ENCODE measurements around the gene AP5M1.
"Not testable (repeated sequence)": the region's sequence is repeated elsewhere in the genome, so short reads cannot be mapped to it uniquely, and the experiment has no call there.

AP5M1 gene

GRCh38 chr14:57268161-57269069, at the start of gene AP5M1, which contains the start of gene EXOC5:
Gene AP5M1, plus strand, starts transcription at chr14:57268971. Its CDS starts 344 bp downstream, at chr14:57269315.
Gene EXOC5, minus strand, starts transcription at chr14:57268905. Its CDS starts 257 bp downstream, at chr14:57268648.
- DNase-seq (ENCODE audit: low read depth in 1 of 2, low spot score in 1 of 2): peak; percentile 83 to 84

GRCh38 chr14:57221931-57222330, 46.8 kb upstream of the AP5M1 start:
- DNase-seq (ENCODE audit: low read depth in 1 of 2, low spot score in 1 of 2): no peak

- DNase-seq (ENCODE audit: low read depth in 1 of 2, low spot score in 1 of 2): no peak
These were observed 41.7 kb upstream of the AP5M1 start for GRCh38 chr14:57227083-57227482.

DNA sequence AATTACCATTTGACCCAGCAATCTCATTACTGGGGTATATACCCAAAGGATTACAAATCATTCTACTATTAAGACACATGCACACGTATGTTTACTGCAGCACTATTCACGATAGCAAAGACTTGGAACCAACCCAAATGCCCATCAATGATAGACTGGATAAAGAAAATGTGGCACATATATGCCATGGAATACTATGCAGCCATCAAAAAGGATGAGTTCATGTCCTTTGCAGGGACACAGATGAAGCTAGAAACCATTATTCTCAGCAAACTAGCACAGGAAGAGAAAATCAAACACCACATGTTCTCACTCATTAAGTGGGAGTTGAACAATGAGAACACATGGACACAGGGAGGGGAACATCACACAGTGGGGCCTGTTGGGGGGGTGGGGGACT, 40.5 kb upstream of the AP5M1 start:
- DNase-seq (ENCODE audit: low read depth in 1 of 2, low spot score in 1 of 2): not testable (repeated sequence)

DNA sequence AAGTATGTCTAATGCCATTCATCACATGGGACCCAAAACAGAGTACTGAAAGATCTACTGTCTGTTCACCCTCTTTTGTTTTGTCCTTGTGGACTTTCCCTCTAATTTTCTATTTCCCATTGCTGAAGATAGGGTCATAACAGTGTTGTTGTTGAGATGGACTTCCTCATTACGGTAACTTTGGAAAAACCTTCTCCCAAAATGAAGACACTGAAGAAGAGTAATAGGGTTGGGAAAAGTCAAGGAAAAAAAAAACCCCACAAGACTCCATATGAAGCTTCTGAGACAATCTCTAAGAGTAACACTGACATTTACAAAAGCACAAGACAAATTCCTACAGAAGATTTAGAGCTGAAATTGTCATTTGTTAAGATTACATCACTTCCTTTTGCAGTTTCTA, 36.8 kb upstream of the AP5M1 start:
- DNase-seq (ENCODE audit: low read depth in 1 of 2, low spot score in 1 of 2): no peak

- DNase-seq (ENCODE audit: low read depth in 1 of 2, low spot score in 1 of 2): not testable (repeated sequence)
These were observed 28.7 kb upstream of the AP5M1 start for GRCh38 chr14:57240115-57240514.

DNA sequence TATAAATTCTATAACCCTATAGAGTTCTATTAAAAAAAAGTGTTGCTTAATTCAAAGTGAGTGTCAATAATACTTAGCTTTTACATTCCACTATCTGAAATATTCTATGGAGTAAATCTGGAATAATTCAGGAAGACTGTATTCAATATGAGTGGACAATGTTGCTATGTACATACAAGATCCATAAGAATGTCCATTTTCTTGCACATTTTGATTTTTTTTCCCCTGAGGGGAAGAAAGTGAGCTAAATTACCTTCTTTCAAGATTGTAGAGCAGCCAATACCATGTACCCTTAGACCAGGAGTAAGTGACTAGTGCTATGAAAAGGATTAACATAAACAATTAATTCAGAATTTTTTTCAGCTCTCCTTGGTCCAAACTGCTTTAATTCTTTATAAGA, 25.5 kb upstream of the AP5M1 start:
- DNase-seq (ENCODE audit: low read depth in 1 of 2, low spot score in 1 of 2): no peak

DNA sequence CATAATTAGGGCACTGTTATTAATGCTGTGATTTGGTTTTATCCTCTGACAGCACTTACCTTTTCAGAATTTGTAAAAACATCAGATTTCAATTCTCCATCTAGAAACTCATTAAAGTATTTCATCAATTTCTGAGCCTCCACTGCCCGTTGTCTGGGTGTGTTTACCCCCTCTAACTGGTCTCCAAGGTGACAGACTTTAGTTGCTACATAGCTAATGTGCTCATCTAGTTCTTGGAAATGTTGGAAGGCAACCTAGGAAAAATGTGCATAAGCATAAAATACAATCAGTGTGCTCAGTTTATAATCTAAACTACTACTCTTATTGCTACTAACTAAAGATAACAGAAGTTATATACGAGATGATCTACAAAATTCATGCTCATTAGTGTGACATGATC, 24.7 kb upstream of the AP5M1 start:
- no peak for DNase-seq (ENCODE audit: low read depth in 1 of 2, low spot score in 1 of 2)

GRCh38 chr14:57245941-57246340, 22.8 kb upstream of the AP5M1 start:
- no peak for DNase-seq (ENCODE audit: low read depth in 1 of 2, low spot score in 1 of 2)

DNA sequence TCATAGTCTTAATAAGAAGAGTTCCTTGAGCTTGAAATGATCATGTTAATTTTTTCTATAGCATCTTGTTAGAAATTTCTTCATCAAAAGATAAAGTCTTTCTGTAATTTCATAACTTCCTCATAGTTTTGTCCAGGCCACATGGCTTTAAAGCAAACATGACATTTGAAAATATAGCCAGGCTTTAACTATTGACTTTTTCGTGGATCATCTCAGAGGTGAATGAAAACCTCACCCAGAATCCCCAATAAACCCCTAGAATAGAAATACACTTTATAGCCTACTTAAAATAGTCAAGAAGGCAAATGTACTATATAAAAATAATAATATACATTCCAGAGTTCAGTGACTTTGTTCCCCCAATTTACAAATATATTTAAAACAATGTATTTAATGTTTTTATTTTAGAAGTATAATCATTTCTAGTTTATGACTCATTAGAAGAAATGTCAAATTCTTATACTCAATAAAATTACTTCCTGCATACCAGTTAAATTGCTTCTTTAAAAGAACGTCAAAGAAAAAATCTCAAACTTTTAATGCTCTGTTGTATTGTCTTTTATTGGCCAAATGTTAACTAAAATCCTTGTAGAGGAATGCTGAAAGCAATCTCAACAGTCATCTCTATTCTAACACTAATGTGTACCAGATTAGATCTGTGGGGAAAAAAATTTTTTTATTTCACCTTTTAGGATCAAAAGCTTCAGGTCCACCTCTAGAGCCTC, 21.7 kb upstream of the AP5M1 start:
- DNase-seq (ENCODE audit: low read depth in 1 of 2, low spot score in 1 of 2): no peak

DNA sequence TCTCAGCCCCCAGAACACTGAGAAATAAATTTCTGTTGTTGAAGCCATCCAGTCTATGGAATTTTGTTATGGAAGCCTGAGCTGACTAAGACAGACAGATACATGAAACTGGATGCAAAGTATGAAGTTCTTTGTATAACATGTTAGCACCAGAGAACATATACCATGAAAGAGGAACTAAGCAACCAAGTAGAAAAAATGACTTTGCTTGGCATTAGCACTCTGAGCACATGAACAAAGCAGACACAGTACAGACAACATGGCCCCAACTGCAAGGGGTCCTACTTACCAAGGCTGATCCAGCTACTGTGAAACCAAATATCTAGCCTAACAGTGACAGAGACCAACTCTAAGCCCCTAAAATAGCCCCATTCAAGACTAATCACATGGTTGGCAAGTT, 13.9 kb upstream of the AP5M1 start:
- no peak for DNase-seq (ENCODE audit: low read depth in 1 of 2, low spot score in 1 of 2)

GRCh38 chr14:57258221-57258620, 10.6 kb upstream of the AP5M1 start:
- not testable (repeated sequence) for DNase-seq (ENCODE audit: low read depth in 1 of 2, low spot score in 1 of 2)

GRCh38 chr14:57259672-57260071, 9.1 kb upstream of the AP5M1 start:
- DNase-seq (ENCODE audit: low read depth in 1 of 2, low spot score in 1 of 2): no peak

GRCh38 chr14:57261604-57262003, 7.2 kb upstream of the AP5M1 start:
- DNase-seq (ENCODE audit: low read depth in 1 of 2, low spot score in 1 of 2): no peak

DNA sequence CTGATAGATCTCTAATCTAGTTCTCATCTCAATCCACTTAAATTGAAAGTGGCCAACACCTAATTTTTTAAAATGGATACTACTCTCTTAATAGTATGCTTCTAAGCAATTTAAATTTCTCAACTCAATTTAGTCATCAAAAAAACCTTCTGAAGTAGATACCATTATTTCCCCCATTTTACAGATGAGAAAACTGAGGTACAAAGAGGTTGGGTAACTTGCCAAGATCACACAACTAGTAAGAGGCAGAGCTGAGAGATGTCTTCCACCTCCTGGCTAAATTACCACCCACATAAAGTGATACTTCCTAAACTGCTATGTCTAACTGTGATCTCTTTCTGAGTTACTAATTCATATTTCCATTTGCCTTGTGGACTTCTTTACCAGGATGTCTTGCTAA, 6.7 kb upstream of the AP5M1 start:
- DNase-seq (ENCODE audit: low read depth in 1 of 2, low spot score in 1 of 2): no peak

GRCh38 chr14:57266065-57266464, 2.7 kb upstream of the AP5M1 start:
- no peak for DNase-seq (ENCODE audit: low read depth in 1 of 2, low spot score in 1 of 2)

DNA sequence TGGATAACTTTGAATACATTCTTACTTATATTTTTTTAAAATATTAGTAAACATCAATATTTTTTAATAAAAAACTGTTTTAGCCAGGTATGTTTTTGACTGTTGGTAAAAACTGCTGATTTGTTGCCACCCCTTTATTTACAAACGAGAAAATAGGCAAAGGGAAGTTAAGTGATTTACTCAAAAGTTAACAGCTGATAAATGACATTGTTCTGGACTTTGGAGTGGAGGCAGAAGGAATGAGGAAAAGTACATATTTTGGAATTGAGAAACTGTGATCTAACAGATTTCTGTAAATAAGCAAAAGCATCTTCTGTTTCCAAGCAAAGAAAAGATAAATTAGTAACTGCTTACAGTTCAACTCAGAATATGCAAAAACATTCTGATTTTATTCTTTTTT, 4.5 kb downstream of the AP5M1 start:
- DNase-seq (ENCODE audit: low read depth in 1 of 2, low spot score in 1 of 2): no peak

- DNase-seq (ENCODE audit: low read depth in 1 of 2, low spot score in 1 of 2): no peak
These were observed 5.8 kb downstream of the AP5M1 start for GRCh38 chr14:57274551-57274950.

- DNase-seq (ENCODE audit: low read depth in 1 of 2, low spot score in 1 of 2): no peak
These were observed 6.4 kb downstream of the AP5M1 start for GRCh38 chr14:57275023-57275664.

GRCh38 chr14:57277062-57277461, 8.3 kb downstream of the AP5M1 start:
- no peak for DNase-seq (ENCODE audit: low read depth in 1 of 2, low spot score in 1 of 2)

- DNase-seq (ENCODE audit: low read depth in 1 of 2, low spot score in 1 of 2): no peak
These were observed 19.0 kb downstream of the AP5M1 start for GRCh38 chr14:57287745-57288144.

DNA sequence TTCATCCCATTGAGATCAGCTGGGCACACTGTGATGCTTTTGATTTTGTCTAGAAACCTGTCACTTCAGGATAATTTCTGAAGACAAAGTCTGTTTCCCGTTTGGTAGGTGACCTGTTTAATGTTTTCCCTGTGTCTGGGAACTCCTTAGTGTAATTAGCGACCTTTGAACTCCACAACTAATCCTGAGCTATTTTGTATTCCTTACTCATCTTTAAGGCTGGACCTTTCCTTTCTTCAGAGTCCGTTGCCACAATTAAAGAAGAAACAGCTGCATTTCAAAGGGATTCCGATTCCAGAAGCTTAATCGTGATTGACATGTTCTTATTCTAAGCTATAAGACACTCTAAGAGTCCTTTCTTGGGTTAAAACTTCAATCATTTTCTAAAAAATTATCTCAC, 22.0 kb downstream of the AP5M1 start:
- DNase-seq (ENCODE audit: low read depth in 1 of 2, low spot score in 1 of 2): no peak
